ENCODE measurements around the gene CYTH1. TPM values are rescaled to one million over a fixed set of nuclear protein-coding genes. Genes with fewer than 3 reads are reported as not detected.

CYTH1 gene
- total RNA-seq, 2 experiments from 2014 or later = 137 to 138 TPM

- POLR2A ChIA-PET = no interaction called here
- CTCF ChIA-PET = no interaction called here
- H3K27me3 Mint-ChIP-seq (ENCODE audit: low read depth) = peaks cover 5% of the 10 kb centered on the region
- no peak overlapping the region for H3K4me3 Mint-ChIP-seq
- ATAC-seq = no peak
- peaks cover 2% of the 10 kb centered on the region for H3K36me3 Mint-ChIP-seq (ENCODE audit: low read depth)
- peaks cover 16% of the 10 kb centered on the region for H3K4me1 Mint-ChIP-seq (ENCODE audit: low read depth)
- no peak overlapping the region for H3K27ac Mint-ChIP-seq
- DNase-seq = no peak
- H3K9me3 Mint-ChIP-seq (ENCODE audit: insufficient read depth) = peaks cover 6% of the 10 kb centered on the region
Measured at GRCh38 chr17:78648293-78648692, 133.8 kb downstream of the CYTH1 start.

DNA sequence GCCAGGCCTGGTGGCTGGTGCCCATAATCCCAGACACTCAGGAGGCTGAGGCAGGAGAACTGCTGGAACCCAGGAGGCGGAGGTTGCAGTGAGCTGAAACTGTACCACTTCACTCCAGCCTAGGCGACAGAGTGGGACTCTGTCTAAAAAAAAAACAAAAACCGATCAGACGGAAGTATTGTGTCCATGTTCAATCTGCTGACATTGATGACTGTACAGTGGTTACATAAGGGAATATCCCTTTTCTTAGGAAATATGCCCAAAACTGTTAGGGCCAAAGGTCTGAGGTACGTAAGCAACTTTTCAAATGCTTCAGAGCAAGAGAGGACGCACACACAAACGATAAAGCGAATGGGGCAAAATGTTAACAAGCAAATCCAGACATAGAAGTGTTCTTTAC is 135.0 kb downstream of the CYTH1 start:
- Mint-ChIP-seq H3K27ac (peak overlapping the region; percentile 47), H3K27me3 (ENCODE audit: low read depth) (peaks cover 5% of the 10 kb centered on the region), H3K36me3 (ENCODE audit: low read depth) (peaks cover 2% of the 10 kb centered on the region), H3K4me3 (no peak overlapping the region), H3K9me3 (ENCODE audit: insufficient read depth) (peaks cover 6% of the 10 kb centered on the region), H3K4me1 (ENCODE audit: low read depth) (peaks cover 14% of the 10 kb centered on the region)
- ChIA-PET CTCF (no interaction called here), POLR2A (no interaction called here)
- DNase-seq (no peak), ATAC-seq (no peak)

GRCh38 chr17:78645421-78646295 is 136.4 kb downstream of the CYTH1 start:
- peaks cover 11% of the 10 kb centered on the region for H3K4me1 Mint-ChIP-seq (ENCODE audit: low read depth)
- peaks cover 3% of the 10 kb centered on the region for H3K27me3 Mint-ChIP-seq (ENCODE audit: low read depth)
- peaks cover 6% of the 10 kb centered on the region for H3K9me3 Mint-ChIP-seq (ENCODE audit: insufficient read depth)
- peak overlapping the region; percentile 71 for H3K27ac Mint-ChIP-seq
- peaks cover 2% of the 10 kb centered on the region for H3K36me3 Mint-ChIP-seq (ENCODE audit: low read depth)
- POLR2A ChIA-PET = no interaction called here
- ATAC-seq = peak; percentile 78
- peak overlapping the region; percentile 42 for H3K4me3 Mint-ChIP-seq
- peak; percentile 72 for DNase-seq
- CTCF ChIA-PET = no interaction called here

DNA sequence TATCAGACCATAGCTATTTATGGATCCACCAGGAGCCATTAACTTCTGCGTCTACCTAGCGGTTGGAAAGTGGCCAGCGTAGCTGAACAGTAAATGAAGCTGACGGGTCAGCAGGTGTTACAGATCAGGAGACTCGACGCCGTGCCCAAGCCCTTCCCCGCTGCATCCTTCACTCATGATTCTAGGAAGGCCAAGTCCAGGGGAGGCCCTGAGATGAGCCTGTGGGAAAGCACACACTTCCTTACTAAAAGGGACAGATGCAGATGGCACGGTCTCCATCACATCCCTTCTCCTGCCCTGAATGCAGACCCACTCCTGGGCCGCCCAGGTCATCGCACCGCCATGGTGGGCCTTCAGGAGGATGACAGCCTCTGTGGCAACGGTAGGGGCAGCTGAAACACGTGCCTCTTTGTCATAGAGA is 137.1 kb downstream of the CYTH1 start:
- DNase-seq (no peak), ATAC-seq (no peak)
- Mint-ChIP-seq H3K9me3 (ENCODE audit: insufficient read depth) (peaks cover 6% of the 10 kb centered on the region), H3K4me3 (no peak overlapping the region), H3K27ac (no peak overlapping the region), H3K4me1 (ENCODE audit: low read depth) (peaks cover 11% of the 10 kb centered on the region), H3K36me3 (ENCODE audit: low read depth) (peaks cover 2% of the 10 kb centered on the region), H3K27me3 (ENCODE audit: low read depth) (peaks cover 3% of the 10 kb centered on the region)
- ChIA-PET POLR2A (no interaction called here), CTCF (no interaction called here)

DNA sequence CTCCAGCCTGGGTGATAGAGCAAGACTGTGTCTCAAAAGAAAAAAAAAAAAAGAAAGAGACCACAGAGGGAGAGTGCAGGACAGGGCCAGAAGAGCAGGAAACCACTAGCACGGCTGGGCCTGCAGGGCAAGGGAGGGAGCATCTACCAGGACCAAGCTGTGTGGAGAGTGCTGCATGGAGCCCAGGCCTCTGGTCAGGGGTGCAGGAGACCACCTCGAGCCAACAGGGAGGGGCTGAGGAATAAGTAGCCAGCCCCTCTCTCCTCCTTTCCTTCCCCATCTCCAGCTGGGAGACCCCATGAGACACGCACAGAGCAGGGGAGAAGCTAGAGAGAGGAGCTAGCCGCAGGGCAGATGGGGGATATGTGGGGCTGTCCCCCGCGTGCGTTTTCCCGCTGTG is 137.8 kb downstream of the CYTH1 start:
- ChIA-PET CTCF (no interaction called here), POLR2A (no interaction called here)
- Mint-ChIP-seq H3K9me3 (ENCODE audit: insufficient read depth) (peaks cover 4% of the 10 kb centered on the region), H3K36me3 (ENCODE audit: low read depth) (peaks cover 2% of the 10 kb centered on the region), H3K27ac (no peak overlapping the region), H3K27me3 (ENCODE audit: low read depth) (peaks cover under 1% of the 10 kb centered on the region), H3K4me1 (ENCODE audit: low read depth) (peaks cover 11% of the 10 kb centered on the region), H3K4me3 (no peak overlapping the region)
- DNase-seq = no peak
- ATAC-seq = no peak

DNA sequence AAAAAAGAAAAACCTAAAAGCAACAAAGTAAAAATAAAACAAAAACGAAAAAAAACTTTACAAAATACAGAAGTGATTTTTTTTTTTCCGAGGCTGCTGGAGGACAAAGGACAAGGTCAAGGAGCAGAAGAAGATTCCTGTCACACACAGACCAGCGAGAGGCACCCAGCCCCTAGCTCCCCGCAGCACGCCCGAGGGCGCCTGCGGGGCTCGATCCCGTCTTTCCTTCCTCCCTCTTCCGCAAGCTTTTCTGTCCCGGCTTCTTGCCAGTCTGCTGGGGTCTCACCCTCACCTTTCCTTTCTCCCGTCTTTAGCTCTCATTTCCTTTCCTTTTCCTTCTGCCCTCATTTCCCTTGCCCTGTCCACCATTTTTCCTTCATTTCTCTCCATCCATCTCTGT is 138.7 kb downstream of the CYTH1 start:
- no peaks in the 10 kb centered on the region for H3K27me3 Mint-ChIP-seq (ENCODE audit: low read depth)
- POLR2A ChIA-PET = no interaction called here
- no peak overlapping the region for H3K27ac Mint-ChIP-seq
- DNase-seq = no peak
- H3K9me3 Mint-ChIP-seq (ENCODE audit: insufficient read depth) = no peaks in the 10 kb centered on the region
- CTCF ChIA-PET = no interaction called here
- no peak for ATAC-seq
- no peak overlapping the region for H3K4me3 Mint-ChIP-seq
- peaks cover 15% of the 10 kb centered on the region for H3K4me1 Mint-ChIP-seq (ENCODE audit: low read depth)
- peaks cover 2% of the 10 kb centered on the region for H3K36me3 Mint-ChIP-seq (ENCODE audit: low read depth)

GRCh38 chr17:78642707-78643106 is 139.4 kb downstream of the CYTH1 start:
- H3K4me3 Mint-ChIP-seq = no peak overlapping the region
- no peak for DNase-seq
- ChIA-PET POLR2A (no interaction called here), CTCF (no interaction called here)
- no peaks in the 10 kb centered on the region for H3K27me3 Mint-ChIP-seq (ENCODE audit: low read depth)
- peaks cover 15% of the 10 kb centered on the region for H3K4me1 Mint-ChIP-seq (ENCODE audit: low read depth)
- H3K9me3 Mint-ChIP-seq (ENCODE audit: insufficient read depth) = no peaks in the 10 kb centered on the region
- H3K27ac Mint-ChIP-seq = no peak overlapping the region
- peaks cover 2% of the 10 kb centered on the region for H3K36me3 Mint-ChIP-seq (ENCODE audit: low read depth)
- ATAC-seq = no peak

DNA sequence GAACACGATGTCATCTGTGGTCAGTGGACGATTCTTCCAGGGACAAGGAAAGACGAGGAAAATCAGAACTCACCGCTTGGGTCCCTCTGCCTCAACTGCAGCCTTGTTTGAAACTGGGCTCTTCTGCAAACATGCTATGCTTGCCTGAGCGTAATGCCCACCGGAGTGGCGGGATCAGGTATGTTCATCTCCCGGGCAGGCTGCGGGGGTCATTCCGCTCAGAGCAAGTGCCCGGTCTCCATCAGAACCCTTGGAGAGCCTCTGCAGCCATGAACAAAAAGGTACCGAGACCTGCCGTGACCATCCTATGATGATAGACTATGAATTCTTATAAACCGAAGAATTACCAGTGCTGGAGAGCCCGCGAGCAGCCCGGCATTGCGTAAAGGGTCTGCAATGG is 140.4 kb downstream of the CYTH1 start:
- DNase-seq (no peak), ATAC-seq (no peak)
- H3K9me3 Mint-ChIP-seq (ENCODE audit: insufficient read depth) = no peaks in the 10 kb centered on the region
- H3K27me3 Mint-ChIP-seq (ENCODE audit: low read depth) = no peaks in the 10 kb centered on the region
- no peak overlapping the region for H3K4me3 Mint-ChIP-seq
- POLR2A ChIA-PET = no interaction called here
- peaks cover 2% of the 10 kb centered on the region for H3K36me3 Mint-ChIP-seq (ENCODE audit: low read depth)
- no peak overlapping the region for H3K27ac Mint-ChIP-seq
- CTCF ChIA-PET = no interaction called here
- peaks cover 15% of the 10 kb centered on the region for H3K4me1 Mint-ChIP-seq (ENCODE audit: low read depth)

DNA sequence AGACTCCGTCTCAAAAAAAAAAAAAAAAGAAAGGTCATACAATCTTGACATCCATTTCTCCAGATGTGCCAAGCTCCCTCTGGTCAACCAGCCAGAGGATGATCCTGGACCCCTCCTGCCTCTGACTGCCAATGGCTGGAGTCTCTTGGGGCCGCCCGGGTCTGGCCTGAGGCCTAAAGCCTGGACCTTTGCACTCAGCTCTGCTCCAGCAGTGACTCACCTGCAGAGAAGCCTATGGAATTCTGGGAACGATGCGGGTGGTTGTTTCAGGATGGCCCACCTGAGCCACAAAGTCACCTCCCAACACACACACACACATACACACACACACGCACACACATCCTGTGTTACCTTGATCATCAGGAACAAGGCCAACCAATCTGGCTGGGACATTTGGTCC is 140.8 kb downstream of the CYTH1 start:
- ATAC-seq (no peak), DNase-seq (no peak)
- Mint-ChIP-seq H3K27me3 (ENCODE audit: low read depth) (no peaks in the 10 kb centered on the region), H3K4me3 (no peak overlapping the region), H3K36me3 (ENCODE audit: low read depth) (peaks cover 2% of the 10 kb centered on the region), H3K9me3 (ENCODE audit: insufficient read depth) (no peaks in the 10 kb centered on the region), H3K4me1 (ENCODE audit: low read depth) (peaks cover 15% of the 10 kb centered on the region), H3K27ac (no peak overlapping the region)
- ChIA-PET POLR2A (no interaction called here), CTCF (no interaction called here)

GRCh38 chr17:78640700-78641099 is 141.4 kb downstream of the CYTH1 start:
- ChIA-PET CTCF (no interaction called here), POLR2A (no interaction called here)
- no peaks in the 10 kb centered on the region for H3K27me3 Mint-ChIP-seq (ENCODE audit: low read depth)
- H3K4me3 Mint-ChIP-seq = no peak overlapping the region
- no peak overlapping the region for H3K27ac Mint-ChIP-seq
- peaks cover 10% of the 10 kb centered on the region for H3K4me1 Mint-ChIP-seq (ENCODE audit: low read depth)
- DNase-seq (no peak), ATAC-seq (no peak)
- no peaks in the 10 kb centered on the region for H3K36me3 Mint-ChIP-seq (ENCODE audit: low read depth)
- no peaks in the 10 kb centered on the region for H3K9me3 Mint-ChIP-seq (ENCODE audit: insufficient read depth)

- ATAC-seq = no peak
- Mint-ChIP-seq H3K9me3 (ENCODE audit: insufficient read depth) (no peaks in the 10 kb centered on the region), H3K36me3 (ENCODE audit: low read depth) (no peaks in the 10 kb centered on the region), H3K4me1 (ENCODE audit: low read depth) (peaks cover 4% of the 10 kb centered on the region), H3K27me3 (ENCODE audit: low read depth) (peaks cover 3% of the 10 kb centered on the region), H3K27ac (no peak overlapping the region), H3K4me3 (no peak overlapping the region)
- ChIA-PET CTCF (no interaction called here), POLR2A (no interaction called here)
- no peak for DNase-seq
Measured at GRCh38 chr17:78637643-78638420, 144.2 kb downstream of the CYTH1 start.

DNA sequence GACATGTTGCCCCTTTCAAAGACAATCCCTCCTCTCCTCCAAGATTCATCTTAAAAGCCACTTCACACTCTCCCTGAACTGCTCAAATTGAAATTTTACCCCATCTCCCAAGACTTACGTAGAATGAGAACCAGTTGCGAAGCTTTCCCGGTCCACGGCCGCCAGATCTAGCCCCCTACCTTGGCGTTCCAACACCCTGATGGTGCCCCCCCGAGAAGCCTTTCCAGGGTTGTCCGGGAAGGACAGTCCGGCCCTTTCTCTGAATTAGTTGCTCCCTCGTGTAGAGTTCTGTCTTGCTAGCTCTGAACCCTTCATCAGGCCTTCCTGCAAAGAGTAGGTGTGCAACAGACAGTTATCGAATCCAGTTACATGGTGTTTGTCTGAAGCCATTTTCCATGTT is 144.9 kb downstream of the CYTH1 start:
- ATAC-seq (no peak), DNase-seq (no peak)
- Mint-ChIP-seq H3K36me3 (ENCODE audit: low read depth) (no peaks in the 10 kb centered on the region), H3K27me3 (ENCODE audit: low read depth) (peaks cover 3% of the 10 kb centered on the region), H3K4me3 (no peak overlapping the region), H3K9me3 (ENCODE audit: insufficient read depth) (no peaks in the 10 kb centered on the region), H3K4me1 (ENCODE audit: low read depth) (peaks cover 4% of the 10 kb centered on the region), H3K27ac (no peak overlapping the region)
- ChIA-PET CTCF (no interaction called here), POLR2A (no interaction called here)
